ENCODE measurements around the gene GAA. TPM values are rescaled to one million over a fixed set of nuclear protein-coding genes. Genes with fewer than 3 reads are reported as not detected.

The GAA gene
- total and polyA plus RNA-seq, 10 of the 15 experiments (the other 5 are each of a cell fraction or from before 2014, with no cell fraction given) = 0.18 to 10.5 (median 4.1) TPM

GRCh38 chr17:80053102-80053501 is 48.3 kb upstream of the GAA start (continued):
- TF ChIP-seq KLF5 (IDR thresholded peaks at IDR 0.05; ENCODE audit: partially characterized antibody) (no peak), GATAD2B (conservative IDR thresholded peaks at IDR 0.05; ENCODE audit: low read depth) (no peak), PML (IDR thresholded peaks at IDR 0.05; ENCODE audit: low read length) (no peak), E2F8 (IDR thresholded peaks at IDR 0.05; ENCODE audit: low read depth, partially characterized antibody) (no peak), MEF2B (IDR thresholded peaks at IDR 0.05; ENCODE audit: partially characterized antibody, poor library complexity, severe bottlenecking) (no peak), IKZF2 (IDR thresholded peaks at IDR 0.05) (no peak), MEF2A (IDR thresholded peaks at IDR 0.05; ENCODE audit: insufficient read depth, low read depth, low read length) (no peak), RELB (IDR thresholded peaks at IDR 0.05; ENCODE audit: low read depth) (no peak), POU2F2 (IDR thresholded peaks at IDR 0.05; ENCODE audit: borderline replicate concordance, low read depth, low read length) (no peak), TARDBP (IDR thresholded peaks at IDR 0.05; ENCODE audit: borderline replicate concordance) (no peak), YY1 (IDR thresholded peaks at IDR 0.05; ENCODE audit: low read depth, low read length) (no peak), NFYA (IDR thresholded peaks at IDR 0.05; ENCODE audit: borderline replicate concordance, low read depth, low read length) (no peak), CBX3 (IDR thresholded peaks at IDR 0.05; ENCODE audit: borderline replicate concordance, low read depth) (no peak)
- TF ChIP-seq, protein P1, sequence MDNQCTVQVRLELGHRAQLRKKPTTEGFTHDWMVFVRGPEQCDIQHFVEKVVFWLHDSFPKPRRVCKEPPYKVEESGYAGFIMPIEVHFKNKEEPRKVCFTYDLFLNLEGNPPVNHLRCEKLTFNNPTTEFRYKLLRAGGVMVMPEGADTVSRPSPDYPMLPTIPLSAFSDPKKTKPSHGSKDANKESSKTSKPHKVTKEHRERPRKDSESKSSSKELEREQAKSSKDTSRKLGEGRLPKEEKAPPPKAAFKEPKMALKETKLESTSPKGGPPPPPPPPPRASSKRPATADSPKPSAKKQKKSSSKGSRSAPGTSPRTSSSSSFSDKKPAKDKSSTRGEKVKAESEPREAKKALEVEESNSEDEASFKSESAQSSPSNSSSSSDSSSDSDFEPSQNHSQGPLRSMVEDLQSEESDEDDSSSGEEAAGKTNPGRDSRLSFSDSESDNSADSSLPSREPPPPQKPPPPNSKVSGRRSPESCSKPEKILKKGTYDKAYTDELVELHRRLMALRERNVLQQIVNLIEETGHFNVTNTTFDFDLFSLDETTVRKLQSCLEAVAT (IDR thresholded peaks at IDR 0.05) = no peak
- TF ChIP-seq, protein P2, sequence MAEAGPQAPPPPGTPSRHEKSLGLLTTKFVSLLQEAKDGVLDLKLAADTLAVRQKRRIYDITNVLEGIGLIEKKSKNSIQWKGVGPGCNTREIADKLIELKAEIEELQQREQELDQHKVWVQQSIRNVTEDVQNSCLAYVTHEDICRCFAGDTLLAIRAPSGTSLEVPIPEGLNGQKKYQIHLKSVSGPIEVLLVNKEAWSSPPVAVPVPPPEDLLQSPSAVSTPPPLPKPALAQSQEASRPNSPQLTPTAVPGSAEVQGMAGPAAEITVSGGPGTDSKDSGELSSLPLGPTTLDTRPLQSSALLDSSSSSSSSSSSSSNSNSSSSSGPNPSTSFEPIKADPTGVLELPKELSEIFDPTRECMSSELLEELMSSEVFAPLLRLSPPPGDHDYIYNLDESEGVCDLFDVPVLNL (IDR thresholded peaks at IDR 0.05; ENCODE audit: low read depth, low read length) = no peak

Measured in GM12878 (cell line).